HUES48 (cell line): ENCODE measurements around the gene DHRSX.
A peak's percentile ranks its signal among the peaks of the same experiment; 100 is the strongest.
"Not testable (repeated sequence)": the region's sequence is repeated elsewhere in the genome, so short reads cannot be mapped to it uniquely, and the experiment has no call there.

Experiments used
- H3K27ac ChIP-seq: one replicate; pipeline ENCODE4 v1.7.0; 2013; ENCODE audit warnings: low read depth, low read length, inconsistent platforms
- H3K27me3 ChIP-seq: 2 replicates; pipeline ENCODE4 v1.6.1; 2013; ENCODE audit warnings: mild to moderate bottlenecking, low read length; ENCODE audit not compliant: control insufficient read depth, insufficient read depth
- H3K36me3 ChIP-seq: 2 replicates; pipeline ENCODE4 v1.6.1; 2013; ENCODE audit warnings: low read length; ENCODE audit not compliant: control insufficient read depth, insufficient read depth
- H3K4me1 ChIP-seq: 2 replicates; pipeline ENCODE4 v1.6.1; 2013; ENCODE audit warnings: mild to moderate bottlenecking, low read length; ENCODE audit not compliant: control insufficient read depth, insufficient read depth
- H3K4me3 ChIP-seq: 2 replicates; pipeline ENCODE4 v1.5.1; 2013; ENCODE audit warnings: mild to moderate bottlenecking, low read depth, low read length
- H3K9ac ChIP-seq: 2 replicates; pipeline ENCODE4 v1.6.1; 2013; ENCODE audit warnings: mild to moderate bottlenecking, low read depth, low read length, moderate library complexity
- H3K9me3 ChIP-seq: 2 replicates; pipeline ENCODE4 v1.6.1; 2013; ENCODE audit warnings: low read length; ENCODE audit not compliant: control insufficient read depth, insufficient read depth

The DHRSX gene

DNA sequence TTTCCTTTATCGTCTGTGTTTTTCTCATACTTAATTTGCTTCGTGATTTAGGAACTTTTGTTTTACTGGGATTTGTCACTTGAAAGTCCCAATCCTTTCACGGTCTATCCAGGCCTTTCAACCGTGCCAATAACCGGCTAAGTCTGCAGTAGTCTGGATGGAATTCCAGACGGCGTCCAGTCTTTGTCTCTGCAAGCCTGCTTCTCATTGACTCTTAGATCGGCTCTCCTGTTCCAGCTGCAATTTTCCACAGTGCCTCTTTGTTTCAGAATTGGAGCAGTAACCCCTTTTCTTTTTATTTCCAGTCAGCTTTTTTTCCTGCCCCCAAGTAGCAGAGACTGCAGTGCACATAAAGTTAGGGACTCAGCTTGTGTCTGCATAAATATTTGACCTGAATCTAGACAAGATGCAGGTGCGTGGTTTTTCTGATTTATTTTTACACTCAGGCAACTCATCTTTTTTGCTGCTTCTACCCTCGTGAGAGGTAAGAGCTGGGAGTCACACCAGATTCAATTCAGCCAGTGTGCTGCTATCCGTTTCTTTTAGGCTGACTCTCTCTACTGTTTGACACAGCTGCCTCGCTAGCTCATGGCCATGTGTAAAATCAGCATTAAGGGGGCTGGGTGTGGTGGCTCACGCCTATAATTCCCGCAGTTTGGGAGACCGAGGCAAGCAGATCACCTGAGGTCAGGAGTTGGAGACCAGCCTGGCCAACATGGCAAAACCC is 37.4 kb upstream of the DHRSX start:
- no peak overlapping the region for H3K4me3 ChIP-seq
- H3K4me1 ChIP-seq: no peaks in the 10 kb centered on the region
- no peak overlapping the region for H3K27ac ChIP-seq
- H3K27me3 ChIP-seq: no peaks in the 10 kb centered on the region
- no peaks in the 10 kb centered on the region for H3K36me3 ChIP-seq
- no peak overlapping the region for H3K9ac ChIP-seq
- H3K9me3 ChIP-seq: no peaks in the 10 kb centered on the region

DNA sequence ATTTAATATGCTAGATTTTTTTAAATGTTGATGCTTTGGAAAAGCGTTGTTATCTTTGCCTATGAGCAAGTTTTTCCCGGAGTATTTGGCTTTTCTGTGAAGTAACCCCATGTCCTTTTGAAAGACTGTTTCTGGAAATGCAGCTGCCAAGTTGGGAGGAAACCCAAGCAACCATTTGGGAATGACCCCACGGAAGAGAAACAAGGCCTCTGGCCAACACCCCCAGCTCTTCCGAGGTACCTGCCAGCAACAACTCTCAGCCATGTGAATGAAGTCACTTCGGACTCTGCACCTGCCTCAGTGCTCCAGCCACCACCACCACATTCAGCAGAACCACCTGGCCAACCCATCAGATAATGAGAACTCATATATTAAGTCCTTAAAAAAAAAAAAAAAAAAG is 36.2 kb upstream of the DHRSX start:
- no peaks in the 10 kb centered on the region for H3K36me3 ChIP-seq
- no peak overlapping the region for H3K27ac ChIP-seq
- H3K4me3 ChIP-seq: no peak overlapping the region
- no peaks in the 10 kb centered on the region for H3K27me3 ChIP-seq
- no peak overlapping the region for H3K9ac ChIP-seq
- no peaks in the 10 kb centered on the region for H3K4me1 ChIP-seq
- H3K9me3 ChIP-seq: no peaks in the 10 kb centered on the region

DNA sequence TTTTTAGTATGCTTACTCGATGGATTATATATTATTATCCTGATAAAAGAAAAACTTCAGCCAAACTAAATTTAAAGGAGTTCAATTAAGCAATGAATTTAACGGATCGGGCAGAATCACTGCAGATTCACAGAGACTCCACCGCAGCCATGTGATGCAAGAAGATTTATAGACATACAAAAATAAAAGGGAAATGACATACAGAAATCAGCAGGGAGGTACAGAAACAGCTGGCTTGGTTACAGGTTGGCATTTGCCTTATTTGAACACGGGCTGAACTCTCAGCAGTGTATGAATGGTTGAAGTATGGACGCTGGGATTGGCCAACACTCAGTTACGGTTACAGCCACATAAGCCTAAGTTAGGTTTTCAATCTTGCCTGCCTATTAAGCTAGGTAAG is 35.4 kb upstream of the DHRSX start:
- Histone ChIP-seq H3K4me1 (no peaks in the 10 kb centered on the region), H3K36me3 (no peaks in the 10 kb centered on the region), H3K9ac (no peak overlapping the region), H3K27me3 (no peaks in the 10 kb centered on the region), H3K9me3 (no peaks in the 10 kb centered on the region), H3K4me3 (no peak overlapping the region), H3K27ac (no peak overlapping the region)

DNA sequence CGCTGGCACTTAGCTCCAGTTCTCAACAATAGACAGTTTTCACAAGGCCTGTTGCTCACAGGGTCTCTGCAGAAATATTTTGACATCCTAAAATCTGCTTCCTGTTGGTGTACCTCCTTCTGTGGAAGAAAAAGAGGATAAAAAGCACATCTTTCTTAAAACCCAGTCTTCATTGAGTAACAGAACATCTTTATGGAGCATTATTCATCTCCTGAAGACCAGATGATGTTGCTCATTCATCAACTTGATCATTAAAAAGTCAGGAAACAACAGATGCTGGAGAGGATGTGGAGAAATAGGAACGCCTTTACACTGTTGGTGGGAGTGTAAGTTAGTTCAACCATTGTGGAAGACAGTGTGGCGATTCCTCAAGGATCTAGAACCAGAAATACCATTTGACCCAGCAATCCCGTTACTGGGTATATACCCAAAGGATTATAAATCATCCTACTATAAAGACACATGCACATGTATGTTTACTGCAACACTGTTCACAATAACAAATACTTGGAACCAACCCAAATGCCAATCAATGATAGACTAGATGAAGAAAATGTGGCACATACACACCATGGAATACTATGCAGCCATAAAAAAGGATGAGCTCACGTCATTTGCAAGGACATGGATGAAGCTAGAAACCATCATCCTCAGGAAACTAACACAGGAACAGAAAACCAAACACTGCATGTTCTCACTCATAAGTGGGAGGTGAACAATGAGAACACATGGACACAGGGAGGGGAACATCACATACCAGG is 33.7 kb upstream of the DHRSX start:
- H3K27me3 ChIP-seq, H3K4me3 ChIP-seq, H3K9ac ChIP-seq, H3K9me3 ChIP-seq, H3K4me1 ChIP-seq, H3K36me3 ChIP-seq, H3K27ac ChIP-seq: not testable (repeated sequence)

DNA sequence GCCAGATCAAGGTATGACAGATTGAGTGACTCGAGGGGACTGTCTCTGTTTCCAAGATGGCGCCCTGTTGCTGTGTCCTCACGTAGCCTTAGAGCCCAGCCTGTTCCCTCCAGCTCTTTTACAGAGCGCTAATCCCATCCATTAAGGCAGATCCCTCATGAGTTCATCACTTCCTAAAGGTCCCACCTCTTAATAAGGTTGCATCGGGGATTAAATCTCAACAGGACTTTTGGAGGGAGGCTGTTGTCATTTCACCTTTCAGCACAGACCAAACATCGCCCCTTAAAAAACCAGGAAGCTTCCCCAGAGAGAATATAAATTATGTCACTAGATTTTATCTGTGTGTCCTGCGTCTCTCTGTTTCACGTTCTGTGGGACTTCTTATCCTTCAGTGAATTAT is 32.6 kb upstream of the DHRSX start:
- H3K4me3 ChIP-seq: no peak overlapping the region
- H3K36me3 ChIP-seq: no peaks in the 10 kb centered on the region
- no peak overlapping the region for H3K9ac ChIP-seq
- H3K9me3 ChIP-seq: no peaks in the 10 kb centered on the region
- H3K4me1 ChIP-seq: no peaks in the 10 kb centered on the region
- H3K27ac ChIP-seq: no peak overlapping the region
- H3K27me3 ChIP-seq: no peaks in the 10 kb centered on the region

DNA sequence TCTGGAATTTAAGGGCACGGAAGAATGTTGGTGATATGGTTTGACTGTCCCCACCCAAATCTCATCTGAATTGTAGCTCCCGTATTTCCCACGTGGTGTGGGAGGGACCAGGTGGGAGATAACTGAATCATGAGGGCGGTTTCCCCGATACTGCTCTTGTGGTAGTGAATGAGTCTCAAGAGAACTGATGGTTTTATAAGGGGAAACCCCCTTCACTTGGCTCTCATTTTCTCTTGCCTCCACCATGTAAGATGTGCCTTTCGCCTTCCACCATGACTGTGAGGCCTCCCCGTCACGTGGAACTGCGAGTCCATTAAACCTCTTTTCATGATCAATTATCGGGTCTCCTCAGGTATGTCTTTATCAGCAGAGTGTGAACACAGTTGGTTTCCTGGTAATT is 25.6 kb upstream of the DHRSX start:
- H3K9ac ChIP-seq: no peak overlapping the region
- H3K36me3 ChIP-seq: no peaks in the 10 kb centered on the region

DNA sequence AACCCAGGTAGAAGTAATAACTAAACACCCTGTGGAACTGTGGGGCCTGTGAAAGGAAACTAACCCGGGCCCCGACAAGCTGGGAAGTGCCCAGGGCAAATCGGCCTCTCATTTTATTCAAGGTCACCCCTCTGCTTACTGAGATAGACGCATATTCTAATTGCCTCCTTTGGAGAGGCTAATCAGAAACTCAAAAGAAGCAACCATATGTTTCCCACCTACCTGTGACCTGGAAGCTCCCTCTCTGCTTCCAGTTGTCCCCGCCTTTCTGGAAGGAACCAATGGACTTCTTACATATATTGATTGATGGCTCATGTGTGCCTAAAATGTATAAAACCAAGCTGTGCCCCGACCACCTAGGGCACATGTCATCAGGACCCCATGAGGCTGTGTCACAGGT is 23.1 kb upstream of the DHRSX start:
- H3K9me3 ChIP-seq: no peaks in the 10 kb centered on the region
- H3K36me3 ChIP-seq: no peaks in the 10 kb centered on the region
- no peak overlapping the region for H3K9ac ChIP-seq
- H3K4me1 ChIP-seq: peaks cover 10% of the 10 kb centered on the region
- no peaks in the 10 kb centered on the region for H3K27me3 ChIP-seq
- H3K27ac ChIP-seq: peak overlapping the region; percentile 67
- no peak overlapping the region for H3K4me3 ChIP-seq

More for the DNA sequence above, 25.6 kb upstream of the DHRSX start:
- peaks cover 10% of the 10 kb centered on the region for H3K4me1 ChIP-seq
- no peak overlapping the region for H3K4me3 ChIP-seq
- no peaks in the 10 kb centered on the region for H3K9me3 ChIP-seq
- H3K27me3 ChIP-seq: no peaks in the 10 kb centered on the region
- no peak overlapping the region for H3K27ac ChIP-seq

DNA sequence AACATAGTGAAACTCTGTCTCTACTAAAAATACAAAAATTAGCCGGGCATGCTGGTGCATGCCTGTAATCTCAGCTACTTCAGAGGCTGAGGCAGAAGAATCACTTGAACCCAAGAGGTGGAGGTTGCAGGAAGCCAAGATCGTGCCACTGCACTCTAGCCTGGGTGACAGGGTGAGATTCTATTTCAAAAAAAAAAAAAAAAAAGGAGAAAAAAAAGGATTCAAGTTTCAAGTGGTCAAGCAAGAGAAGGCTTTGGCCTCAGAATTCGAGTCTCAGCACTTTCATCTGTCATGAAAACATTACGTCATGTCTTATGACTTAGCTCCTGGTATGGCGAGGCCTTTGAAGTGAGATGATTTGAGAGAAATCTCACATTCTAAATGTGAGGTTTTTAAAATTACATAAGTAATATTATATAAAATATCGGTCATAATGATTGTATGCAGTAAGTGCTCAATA is 21.2 kb upstream of the DHRSX start:
- Histone ChIP-seq H3K27ac (no peak overlapping the region), H3K4me3 (no peak overlapping the region), H3K9me3 (no peaks in the 10 kb centered on the region), H3K9ac (no peak overlapping the region), H3K4me1 (peaks cover 10% of the 10 kb centered on the region), H3K27me3 (no peaks in the 10 kb centered on the region), H3K36me3 (no peaks in the 10 kb centered on the region)

DNA sequence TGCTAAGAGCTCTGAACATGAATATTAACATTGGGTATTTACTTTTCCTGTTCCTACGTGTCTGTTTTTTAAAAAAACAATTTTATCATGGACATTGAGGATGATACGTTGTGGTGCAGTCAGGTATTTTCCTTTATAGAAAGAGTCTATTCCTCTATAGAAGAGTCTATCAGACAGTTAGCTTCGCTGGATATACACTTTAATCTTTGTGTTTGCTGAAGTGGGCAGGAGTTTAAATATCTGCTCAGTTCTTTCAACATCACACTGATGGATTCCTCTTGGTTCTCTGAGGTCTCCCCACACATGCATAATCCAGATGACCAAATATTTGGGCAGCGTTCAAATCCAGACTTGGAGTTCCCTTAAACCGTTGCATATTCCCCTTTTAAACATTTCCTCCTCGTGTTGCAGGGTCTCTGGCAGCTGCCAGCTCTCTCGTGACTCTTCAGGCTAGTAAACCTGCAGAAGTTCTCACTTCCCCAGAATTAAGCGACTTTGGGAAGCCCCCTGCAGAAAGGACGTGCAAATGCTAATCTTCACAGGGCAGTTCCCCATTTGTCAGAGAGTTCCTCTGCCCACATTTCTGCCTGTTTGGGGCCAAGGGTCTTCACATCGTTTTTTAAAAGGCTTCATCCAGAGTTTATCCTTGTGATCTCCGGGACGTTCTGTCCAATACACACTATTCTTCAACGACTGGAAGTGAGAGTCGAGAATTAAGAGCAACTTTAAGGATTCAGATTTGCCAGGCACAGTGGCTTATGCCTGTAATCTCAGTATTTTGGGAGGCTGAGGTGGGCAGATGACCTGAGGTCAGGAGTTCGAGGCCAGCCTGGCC is 20.5 kb upstream of the DHRSX start:
- Histone ChIP-seq H3K27ac (no peak overlapping the region), H3K9me3 (no peaks in the 10 kb centered on the region), H3K4me1 (peaks cover 10% of the 10 kb centered on the region), H3K9ac (no peak overlapping the region), H3K4me3 (no peak overlapping the region), H3K36me3 (no peaks in the 10 kb centered on the region), H3K27me3 (no peaks in the 10 kb centered on the region)

DNA sequence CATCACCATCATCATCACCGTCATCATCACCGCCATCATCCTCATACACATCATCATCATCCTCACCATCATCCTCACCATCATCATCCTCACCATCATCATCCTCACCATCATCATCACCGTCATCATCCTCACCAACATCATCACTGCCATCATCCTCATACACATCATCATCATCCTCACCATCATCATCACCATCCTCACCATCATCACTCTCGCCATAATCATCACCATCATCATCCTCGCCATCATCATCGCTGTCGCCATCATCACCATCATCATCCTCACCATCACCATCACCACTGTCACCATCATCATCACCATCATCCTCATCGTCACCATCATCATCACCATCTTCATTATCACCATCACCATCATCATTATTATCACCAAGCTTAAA is 19.8 kb upstream of the DHRSX start:
- no peaks in the 10 kb centered on the region for H3K9me3 ChIP-seq
- H3K4me3 ChIP-seq: no peak overlapping the region
- no peak overlapping the region for H3K9ac ChIP-seq
- H3K27me3 ChIP-seq: no peaks in the 10 kb centered on the region
- H3K4me1 ChIP-seq: peaks cover 10% of the 10 kb centered on the region
- no peaks in the 10 kb centered on the region for H3K36me3 ChIP-seq
- no peak overlapping the region for H3K27ac ChIP-seq

DNA sequence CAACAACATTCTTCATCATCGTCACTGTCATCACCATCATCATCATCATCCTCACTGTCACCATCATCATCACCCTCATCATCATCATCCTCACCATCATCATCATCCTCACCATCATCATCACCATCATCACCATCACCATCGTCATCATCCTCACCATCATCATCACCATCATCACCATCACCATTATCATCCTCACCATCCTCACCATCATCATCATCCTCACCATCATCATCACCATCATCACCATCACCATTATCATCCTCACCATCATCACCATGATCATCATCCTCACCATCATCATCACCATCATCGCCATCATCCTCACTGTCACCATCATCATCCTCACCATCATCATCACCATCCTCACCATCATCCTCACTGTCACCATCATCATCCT is 18.9 kb upstream of the DHRSX start:
- H3K4me3 ChIP-seq, H3K9ac ChIP-seq: not testable (repeated sequence)

More for the DNA sequence above, 18.9 kb upstream of the DHRSX start:
- not testable (repeated sequence) for H3K9me3 ChIP-seq, H3K36me3 ChIP-seq, H3K4me1 ChIP-seq, H3K27me3 ChIP-seq, H3K27ac ChIP-seq
